Sigmoid colon (tissue), 7 donors: ENCODE results near the gene ANXA2. TPM values are rescaled to one million over a fixed set of nuclear protein-coding genes. Genes with fewer than 3 reads are reported as not detected.

Source experiments
- DNase-seq: peaks from one replicate; pipeline ENCODE4 v3.0.0-alpha.2; 2019
- H3K27ac ChIP-seq, 4 donors: fragments of 200-600 bp; sonication (generic); one replicate each; pipeline ENCODE4 v1.5.1; 2016 to 2019; ENCODE audit warnings: mild to moderate bottlenecking in 1 of 4
- H3K27me3 ChIP-seq, 3 donors: fragments of 200-600 bp; sonication (generic); one replicate each; pipeline ENCODE4 v1.5.1; 2019; ENCODE audit warnings: mild to moderate bottlenecking in 1 of 3
- H3K36me3 ChIP-seq, 4 donors: fragments of 200-600 bp; sonication (generic); one replicate each; pipeline ENCODE4 v1.5.1; 2016 to 2019
- H3K4me1 ChIP-seq, 4 donors: fragments of 200-600 bp; sonication (generic); one replicate each; pipeline ENCODE4 v1.5.1; 2017 to 2019
- H3K4me3 ChIP-seq, 4 donors: fragments of 200-600 bp; sonication (generic); one replicate each; pipeline ENCODE4 v1.5.1; 2017 to 2019; ENCODE audit warnings: mild to moderate bottlenecking in 2 of 4, moderate library complexity in 1 of 4
- H3K9me3 ChIP-seq, 4 donors: fragments of 200-600 bp in 3 of 4; sonication (generic) in 3 of 4; one replicate each; pipeline versions ENCODE4 v1.5.1 to v1.6.1; 2013 to 2019
- EP300 ChIP-seq, 4 donors: sonication (generic); formaldehyde crosslinking; IDR thresholded peaks; one replicate each; pipeline ENCODE4 v1.6.1; 2017; ENCODE audit warnings: antibody characterized with exemption in 4 of 4
- POLR2A ChIP-seq, 2 donors: fragments of 450-650 bp; IDR thresholded peaks; one replicate each; pipeline ENCODE4 v1.6.1; 2016; ENCODE audit warnings: antibody characterized with exemption in 2 of 2, mild to moderate bottlenecking in 2 of 2, moderate library complexity in 2 of 2
- POLR2AphosphoS5 ChIP-seq, 4 donors: sonication (generic); formaldehyde crosslinking; IDR thresholded peaks; one replicate each; pipeline ENCODE4 v1.6.1; 2017; ENCODE audit warnings: antibody characterized with exemption in 4 of 4
- WGBS, 2 donors: extraction: QIAGEN DNeasy Blood & Tissue Kit; methylation state at CpG; one replicate each; pipeline ENCODE4 v1.1.7; 2013; 5-methylcytosine and 5-hydroxymethylcytosine counted together
- intact Hi-C: fragments of 100-400 bp; cut with DNase I; formaldehyde crosslinking; loops from one replicate; pipeline ENCODE4 v1.15.1; 2023
- polyA plus RNA-seq, 3 donors: library from polyadenylated mRNA; stranded (reverse); fragments of 200-250 nt; gene quantifications; one replicate each; pipeline ENCODE4 v1.2.3, GENCODE V29; 2013
- small RNA-seq, 3 donors: library from RNA; depleted of rRNA; stranded (forward); fragments of <200 nt; gene quantifications; one replicate each; pipeline ENCODE3, GENCODE V24; 2016
- total RNA-seq, 4 donors: library from RNA; depleted of rRNA; stranded (reverse); fragments of >200 nt; gene quantifications; one replicate each; pipeline ENCODE4 v1.1.0, GENCODE V29; 2016
- TF ChIP-seq, protein P1 (sequence below), 4 experiments: fragments of 450-650 bp in 3 of 4; fragments of 200-600 bp in 1 of 4; IDR thresholded peaks; one replicate each; pipeline ENCODE4 v1.5.1; 2016 to 2019; ENCODE audit warnings: antibody characterized with exemption in 4 of 4, mild to moderate bottlenecking in 3 of 4, moderate library complexity in 2 of 4
- donor health status: healthy with polysubstance abuse.
- donor health status: Bipolar disorder and iron deficiency.
- donor health status: healthy.

The ANXA2 gene
- total and polyA plus RNA-seq, 7 donors: 157 to 3,307 (median 366) TPM

DNA sequence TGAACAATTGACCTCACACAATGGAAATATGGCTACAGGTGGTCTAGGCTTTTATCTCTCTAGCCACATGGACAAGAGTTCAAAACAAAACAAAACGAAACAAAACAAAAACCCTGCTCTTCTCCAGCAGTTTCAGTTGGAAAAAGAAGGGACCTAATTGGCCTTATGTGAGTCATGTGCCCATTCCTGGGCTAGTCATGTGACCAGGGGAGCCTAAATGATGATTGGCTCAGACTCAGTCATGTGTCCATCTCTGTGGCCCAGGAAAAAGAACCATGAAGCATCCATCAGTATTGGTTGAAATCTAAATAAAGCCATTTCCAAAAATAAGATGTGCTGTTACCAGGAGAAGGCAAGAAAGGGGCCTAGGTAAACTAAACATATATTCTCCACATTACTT lies 96.8 kb downstream of the ANXA2 start:
- H3K27ac ChIP-seq: no peak overlapping the region
- WGBS, 2 donors: 81 to 88% methylated on average over 1 of the region's 1 CpG
- intact Hi-C loops: no loop called here
- H3K9me3 ChIP-seq: no peaks in the 10 kb centered on the region
- DNase-seq: no peak
- no peak overlapping the region for H3K4me3 ChIP-seq
- TF ChIP-seq EP300 (IDR thresholded peaks at IDR 0.05) (no peak), POLR2A (IDR thresholded peaks at IDR 0.05) (no peak), POLR2AphosphoS5 (IDR thresholded peaks at IDR 0.05) (no peak)
- TF ChIP-seq, protein P1, sequence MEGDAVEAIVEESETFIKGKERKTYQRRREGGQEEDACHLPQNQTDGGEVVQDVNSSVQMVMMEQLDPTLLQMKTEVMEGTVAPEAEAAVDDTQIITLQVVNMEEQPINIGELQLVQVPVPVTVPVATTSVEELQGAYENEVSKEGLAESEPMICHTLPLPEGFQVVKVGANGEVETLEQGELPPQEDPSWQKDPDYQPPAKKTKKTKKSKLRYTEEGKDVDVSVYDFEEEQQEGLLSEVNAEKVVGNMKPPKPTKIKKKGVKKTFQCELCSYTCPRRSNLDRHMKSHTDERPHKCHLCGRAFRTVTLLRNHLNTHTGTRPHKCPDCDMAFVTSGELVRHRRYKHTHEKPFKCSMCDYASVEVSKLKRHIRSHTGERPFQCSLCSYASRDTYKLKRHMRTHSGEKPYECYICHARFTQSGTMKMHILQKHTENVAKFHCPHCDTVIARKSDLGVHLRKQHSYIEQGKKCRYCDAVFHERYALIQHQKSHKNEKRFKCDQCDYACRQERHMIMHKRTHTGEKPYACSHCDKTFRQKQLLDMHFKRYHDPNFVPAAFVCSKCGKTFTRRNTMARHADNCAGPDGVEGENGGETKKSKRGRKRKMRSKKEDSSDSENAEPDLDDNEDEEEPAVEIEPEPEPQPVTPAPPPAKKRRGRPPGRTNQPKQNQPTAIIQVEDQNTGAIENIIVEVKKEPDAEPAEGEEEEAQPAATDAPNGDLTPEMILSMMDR (IDR thresholded peaks at IDR 0.05): no peak
- H3K36me3 ChIP-seq: no peaks in the 10 kb centered on the region
- no peaks in the 10 kb centered on the region for H3K27me3 ChIP-seq
- peaks cover 0 to 7% (median 3%) of the 10 kb centered on the region in 4 donors for H3K4me1 ChIP-seq

DNA sequence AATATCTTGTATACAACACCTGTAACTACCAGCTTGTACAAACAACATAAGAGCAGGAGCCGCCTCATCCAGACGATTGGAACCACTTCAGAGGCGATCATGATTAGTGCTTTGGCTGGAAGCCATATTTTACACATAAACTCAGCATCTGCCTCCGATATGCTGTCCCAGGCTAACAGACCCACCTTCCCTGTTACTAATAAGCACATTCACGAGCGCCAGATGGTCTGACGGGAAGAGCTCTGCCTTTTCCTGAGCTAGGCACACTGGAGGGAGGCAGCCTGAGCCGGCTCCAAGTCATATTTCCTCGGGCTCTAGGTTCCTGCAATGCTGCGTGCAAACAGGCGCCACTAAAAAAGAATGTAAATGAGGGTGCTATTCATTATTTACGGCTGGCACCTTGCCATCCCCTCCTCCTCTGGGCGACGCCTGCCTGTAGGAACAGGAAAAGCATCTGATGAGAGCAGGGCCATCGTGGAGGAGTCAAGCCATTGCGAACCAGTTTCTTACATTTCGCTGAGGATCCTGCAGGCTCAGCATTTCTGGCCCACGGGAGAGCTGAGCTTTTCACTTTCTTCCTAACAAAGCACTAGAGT lies 98.2 kb downstream of the ANXA2 start:
- TF ChIP-seq, protein P1 (IDR thresholded peaks at IDR 0.05): no peak
- peak in 1 of 4 donors; percentile 33 for TF ChIP-seq POLR2AphosphoS5 (IDR thresholded peaks at IDR 0.05)
- TF ChIP-seq POLR2A (IDR thresholded peaks at IDR 0.05): no peak
- WGBS, 2 donors: 11 to 49% methylated on average over 18 of the region's 18 CpGs
- Histone ChIP-seq H3K9me3 (no peaks in the 10 kb centered on the region), H3K4me1 (peaks cover 0 to 7% (median 3%) of the 10 kb centered on the region in 4 donors), H3K27me3 (no peaks in the 10 kb centered on the region), H3K27ac (no peak overlapping the region), H3K36me3 (no peaks in the 10 kb centered on the region), H3K4me3 (no peak overlapping the region)
- intact Hi-C loops: no loop called here
- no peak for DNase-seq

Small RNA genes lying within 50 kb of the gene (small RNA-seq; reads per million reads assigned to genes)
- gene AC087385.3: 0 reads per million in 3 donors

Other genes starting within 250 kb of the ANXA2 start
- 10 to 100 TPM; 30.0 to 40.3 (median 34.7) TPM for gene ICE2, start 81.2 kb upstream of the ANXA2 start, total RNA-seq
- 10 to 100 TPM in 1 of 3 donors, 1 to 10 TPM in 2; 4.6 to 11.3 (median 5.4) TPM for gene ICE2, start 81.2 kb upstream of the ANXA2 start, polyA plus RNA-seq